Stimulated activated CD4-positive, alpha-beta T cell treated with anti-CD3 and anti-CD28 coated beads, Interleukin-12 subunit alpha, Interleukin-12 subunit beta, amount 100 ng/mL, for 48 hours (primary cell): Measurements from ENCODE around the gene SPTBN5.

Source experiments
- DNase-seq, 3 donors: peaks; one replicate each; pipeline ENCODE4 v3.0.0-alpha.2; 2020; ENCODE audit warnings: low read depth in 2 of 3, low spot score in 1 of 3

SPTBN5 gene

GRCh38 chr15:41868321-41868720 lies 25.5 kb downstream of the SPTBN5 start:
- no peak for DNase-seq

GRCh38 chr15:41866872-41867579 lies 26.8 kb downstream of the SPTBN5 start:
- DNase-seq, result no peak

- DNase-seq, result no peak
Measured at GRCh38 chr15:41866263-41866703, 27.6 kb downstream of the SPTBN5 start.

GRCh38 chr15:41865490-41866055 lies 28.3 kb downstream of the SPTBN5 start:
- no peak for DNase-seq

GRCh38 chr15:41862515-41863116 lies 31.2 kb downstream of the SPTBN5 start:
- DNase-seq, result no peak

GRCh38 chr15:41861736-41862356 lies 32.0 kb downstream of the SPTBN5 start:
- DNase-seq, result no peak

- DNase-seq, result no peak
Measured at GRCh38 chr15:41860049-41860828, 33.6 kb downstream of the SPTBN5 start.

- no peak for DNase-seq
Measured at GRCh38 chr15:41858756-41859155, 35.1 kb downstream of the SPTBN5 start.

- DNase-seq, result no peak
Measured at GRCh38 chr15:41857316-41857715, 36.5 kb downstream of the SPTBN5 start.

- DNase-seq, result no peak
Measured at GRCh38 chr15:41856716-41857115, 37.1 kb downstream of the SPTBN5 start.

GRCh38 chr15:41856262-41856661 lies 37.6 kb downstream of the SPTBN5 start:
- no peak for DNase-seq

GRCh38 chr15:41855261-41855961 lies 38.4 kb downstream of the SPTBN5 start:
- DNase-seq, result no peak

GRCh38 chr15:41854443-41854842 lies 39.4 kb downstream of the SPTBN5 start:
- no peak for DNase-seq

GRCh38 chr15:41853831-41854230 lies 40.0 kb downstream of the SPTBN5 start:
- no peak for DNase-seq

GRCh38 chr15:41852736-41853590 lies 40.9 kb downstream of the SPTBN5 start:
- DNase-seq, result no peak

- DNase-seq, result no peak
Measured at GRCh38 chr15:41851755-41852370, 42.0 kb downstream of the SPTBN5 start.

- DNase-seq, result no peak
Measured at GRCh38 chr15:41851167-41851523, 42.7 kb downstream of the SPTBN5 start.

GRCh38 chr15:41850482-41851166 lies 43.2 kb downstream of the SPTBN5 start:
- no peak for DNase-seq

GRCh38 chr15:41849861-41850260 lies 44.0 kb downstream of the SPTBN5 start:
- DNase-seq, result no peak
